ENCODE results near the gene PLCB2. TPM values are rescaled to one million over a fixed set of nuclear protein-coding genes. Genes with fewer than 3 reads are reported as not detected.

PLCB2 gene
- total RNA-seq, 1 donor from 2014 or later: 0.56 TPM

- Histone ChIP-seq H3K27ac (no peak overlapping the region), H3K36me3 (no peaks in the 10 kb centered on the region), H3K9ac (no peak overlapping the region), H3K27me3 (no peaks in the 10 kb centered on the region), H4K20me1 (ENCODE audit: low read depth) (no peaks in the 10 kb centered on the region), H3K9me3 (ENCODE audit: low read depth) (no peaks in the 10 kb centered on the region), H3K4me3 (no peak overlapping the region), H2AFZ (replicated peaks) (no peak overlapping the region), H3K4me1 (peaks cover 11% of the 10 kb centered on the region), H3K79me2 (ENCODE audit: low read depth) (no peaks in the 10 kb centered on the region), H3K4me2 (no peak overlapping the region), H3F3A (ENCODE audit: low read depth) (no peaks in the 10 kb centered on the region)
- Mint-ChIP-seq H3K36me3 (no peaks in the 10 kb centered on the region), H3K4me1 (peaks cover 19% of the 10 kb centered on the region), H3K27ac (no peak overlapping the region), H3K27me3 (ENCODE audit: insufficient read depth, low read depth) (peaks cover 11% of the 10 kb centered on the region), H3K9me3 (no peaks in the 10 kb centered on the region), H3K4me3 (no peak overlapping the region)
- TF ChIP-seq, protein P1, sequence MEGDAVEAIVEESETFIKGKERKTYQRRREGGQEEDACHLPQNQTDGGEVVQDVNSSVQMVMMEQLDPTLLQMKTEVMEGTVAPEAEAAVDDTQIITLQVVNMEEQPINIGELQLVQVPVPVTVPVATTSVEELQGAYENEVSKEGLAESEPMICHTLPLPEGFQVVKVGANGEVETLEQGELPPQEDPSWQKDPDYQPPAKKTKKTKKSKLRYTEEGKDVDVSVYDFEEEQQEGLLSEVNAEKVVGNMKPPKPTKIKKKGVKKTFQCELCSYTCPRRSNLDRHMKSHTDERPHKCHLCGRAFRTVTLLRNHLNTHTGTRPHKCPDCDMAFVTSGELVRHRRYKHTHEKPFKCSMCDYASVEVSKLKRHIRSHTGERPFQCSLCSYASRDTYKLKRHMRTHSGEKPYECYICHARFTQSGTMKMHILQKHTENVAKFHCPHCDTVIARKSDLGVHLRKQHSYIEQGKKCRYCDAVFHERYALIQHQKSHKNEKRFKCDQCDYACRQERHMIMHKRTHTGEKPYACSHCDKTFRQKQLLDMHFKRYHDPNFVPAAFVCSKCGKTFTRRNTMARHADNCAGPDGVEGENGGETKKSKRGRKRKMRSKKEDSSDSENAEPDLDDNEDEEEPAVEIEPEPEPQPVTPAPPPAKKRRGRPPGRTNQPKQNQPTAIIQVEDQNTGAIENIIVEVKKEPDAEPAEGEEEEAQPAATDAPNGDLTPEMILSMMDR (IDR thresholded peaks at IDR 0.05): no peak
- TF ChIP-seq EZH2 (IDR thresholded peaks at IDR 0.05): no peak
- TF ChIP-seq EZH2phosphoT487 (IDR thresholded peaks at IDR 0.05): no peak
- no peak for DNase-seq (ENCODE audit: low spot score)
Measured at GRCh38 chr15:40342416-40343320, 34.9 kb upstream of the PLCB2 start.

DNA sequence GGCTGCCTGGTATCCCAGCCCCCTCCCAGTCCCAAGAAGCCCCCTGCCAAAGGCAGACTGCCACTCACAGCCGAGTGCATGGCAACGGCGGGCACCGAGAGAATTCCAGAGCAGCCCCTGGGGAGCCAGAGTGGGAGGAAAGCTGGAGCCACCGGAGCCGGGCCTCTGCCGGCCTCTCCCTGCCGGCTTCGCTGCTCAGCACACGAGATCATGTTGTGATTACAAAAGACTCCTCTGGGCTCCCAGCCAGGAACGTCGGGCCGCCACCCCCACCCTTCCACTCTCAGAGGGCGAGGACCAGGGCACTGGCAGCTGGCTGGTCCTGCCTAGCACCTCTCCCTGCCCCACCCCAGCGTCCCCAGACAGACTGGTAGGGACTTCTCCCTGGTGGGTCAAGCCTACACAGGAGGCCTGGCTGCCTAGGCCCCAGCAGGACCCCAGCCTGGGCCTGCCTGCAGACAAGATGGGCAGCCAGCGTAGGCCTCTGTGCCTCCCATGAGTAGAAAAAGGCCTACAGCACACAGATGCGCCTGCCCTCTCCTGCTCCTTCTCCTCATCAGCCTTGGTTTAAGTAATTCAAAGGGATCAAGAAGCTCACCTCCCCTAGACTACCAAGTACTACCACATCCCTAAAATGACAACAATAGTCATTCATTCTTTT, 33.1 kb upstream of the PLCB2 start, which contains the start of gene CCDC9B:
Gene CCDC9B (minus strand): TSS at position 200 of the 661 bp plus-strand sequence. CDS start 120 bp downstream, at position 80.
- peak within 1 kb of the TSS; percentile 16 for H3K4me2 ChIP-seq
- H3F3A ChIP-seq (ENCODE audit: low read depth): no peaks in the 10 kb centered on the region
- H3K27ac ChIP-seq: no peak within 1 kb of the TSS
- H3K27me3 ChIP-seq: peaks cover 5% of the 10 kb centered on the region
- no peak within 1 kb of the TSS for H3K4me3 ChIP-seq
- Mint-ChIP-seq H3K9me3 (no peaks in the 10 kb centered on the region), H3K36me3 (no peaks in the 10 kb centered on the region), H3K27ac (peak within 1 kb of the TSS; percentile 89), H3K4me1 (peaks cover 15% of the 10 kb centered on the region), H3K27me3 (ENCODE audit: insufficient read depth, low read depth) (peaks cover 13% of the 10 kb centered on the region), H3K4me3 (no peak within 1 kb of the TSS)
- H3K36me3 ChIP-seq: no peaks in the 10 kb centered on the region
- H3K79me2 ChIP-seq (ENCODE audit: low read depth): no peaks in the 10 kb centered on the region
- H3K9me3 ChIP-seq (ENCODE audit: low read depth): no peaks in the 10 kb centered on the region
- DNase-seq (ENCODE audit: low spot score): peak; percentile 55
- peak within 1 kb of the TSS; percentile 81 for H2AFZ ChIP-seq (replicated peaks)
- H3K4me1 ChIP-seq: peaks cover 11% of the 10 kb centered on the region
- TF ChIP-seq EZH2 (IDR thresholded peaks at IDR 0.05) (no peak), EZH2phosphoT487 (IDR thresholded peaks at IDR 0.05) (no peak)
- H4K20me1 ChIP-seq (ENCODE audit: low read depth): no peaks in the 10 kb centered on the region
- H3K9ac ChIP-seq: no peak within 1 kb of the TSS

- no peak overlapping the region for H3K27ac ChIP-seq
- peak overlapping the region; percentile 16 for H3K4me2 ChIP-seq
- peak overlapping the region; percentile 81 for H2AFZ ChIP-seq (replicated peaks)
- H3K27ac Mint-ChIP-seq: peak overlapping the region; percentile 89
- no peaks in the 10 kb centered on the region for H3K9me3 ChIP-seq (ENCODE audit: low read depth)
- no peak overlapping the region for H3K9ac ChIP-seq
- H3K4me3 Mint-ChIP-seq: no peak overlapping the region
- no peaks in the 10 kb centered on the region for H3F3A ChIP-seq (ENCODE audit: low read depth)
- no peaks in the 10 kb centered on the region for H3K9me3 Mint-ChIP-seq
- peaks cover 6% of the 10 kb centered on the region for H3K27me3 ChIP-seq
- no peak for TF ChIP-seq EZH2 (IDR thresholded peaks at IDR 0.05)
- TF ChIP-seq EZH2phosphoT487 (IDR thresholded peaks at IDR 0.05): no peak
- TF ChIP-seq, protein P1 (IDR thresholded peaks at IDR 0.05): no peak
- peaks cover 8% of the 10 kb centered on the region for H3K27me3 Mint-ChIP-seq (ENCODE audit: insufficient read depth, low read depth)
- no peaks in the 10 kb centered on the region for H3K36me3 Mint-ChIP-seq
- H3K4me1 Mint-ChIP-seq: peaks cover 19% of the 10 kb centered on the region
- no peaks in the 10 kb centered on the region for H3K79me2 ChIP-seq (ENCODE audit: low read depth)
- H4K20me1 ChIP-seq (ENCODE audit: low read depth): no peaks in the 10 kb centered on the region
- H3K36me3 ChIP-seq: no peaks in the 10 kb centered on the region
- no peak for DNase-seq (ENCODE audit: low spot score)
- H3K4me3 ChIP-seq: no peak overlapping the region
- H3K4me1 ChIP-seq: peaks cover 11% of the 10 kb centered on the region
Measured at GRCh38 chr15:40340038-40340739, 32.5 kb upstream of the PLCB2 start.

Measured in neural progenitor cell (in vitro differentiated cells).